Upper lobe of left lung (tissue), 4 donors: ENCODE results near the gene AGBL3.

Source experiments
- CTCF ChIP-seq, 6 experiments: fragments of 450-650 bp in 4 of 6; fragments of 200-600 bp in 2 of 6; sonication (generic) in 2 of 6; IDR thresholded peaks; one replicate each; pipeline ENCODE4 v1.5.1; 2016 to 2019; ENCODE audit warnings: antibody characterized with exemption in 6 of 6
- EP300 ChIP-seq, 4 donors: sonication (generic); formaldehyde crosslinking; IDR thresholded peaks; one replicate each; pipeline ENCODE4 v1.5.1; 2017; ENCODE audit warnings: antibody characterized with exemption in 4 of 4, control low read depth in 2 of 4

- TF ChIP-seq CTCF (IDR thresholded peaks at IDR 0.05) = no peak
- TF ChIP-seq EP300 (IDR thresholded peaks at IDR 0.05) = no peak
These were observed 128.3 kb downstream of the AGBL3 start for GRCh38 chr7:135114622-135115021.
